Ovary (tissue), 3 donors: ENCODE measurements around the gene SKA1.

Experiments used
- EP300 ChIP-seq: sonication (generic); formaldehyde crosslinking; IDR thresholded peaks from one replicate; pipeline ENCODE4 v1.6.1; 2017; ENCODE audit warnings: antibody characterized with exemption
- POLR2A ChIP-seq: fragments of 450-650 bp; IDR thresholded peaks from one replicate; pipeline ENCODE4 v1.6.1; 2017; ENCODE audit warnings: antibody characterized with exemption, mild to moderate bottlenecking, moderate library complexity
- TF ChIP-seq, protein P1 (sequence below), 3 donors: fragments of 450-650 bp in 2 of 3; fragments of 200-600 bp in 1 of 3; IDR thresholded peaks; one replicate each; pipeline versions ENCODE4 v1.5.1 to v1.8.0; 2016 to 2022; ENCODE audit warnings: antibody characterized with exemption in 3 of 3, mild to moderate bottlenecking in 1 of 3
- donor health status: DM: no; HTN: no; CAD: no.

DNA sequence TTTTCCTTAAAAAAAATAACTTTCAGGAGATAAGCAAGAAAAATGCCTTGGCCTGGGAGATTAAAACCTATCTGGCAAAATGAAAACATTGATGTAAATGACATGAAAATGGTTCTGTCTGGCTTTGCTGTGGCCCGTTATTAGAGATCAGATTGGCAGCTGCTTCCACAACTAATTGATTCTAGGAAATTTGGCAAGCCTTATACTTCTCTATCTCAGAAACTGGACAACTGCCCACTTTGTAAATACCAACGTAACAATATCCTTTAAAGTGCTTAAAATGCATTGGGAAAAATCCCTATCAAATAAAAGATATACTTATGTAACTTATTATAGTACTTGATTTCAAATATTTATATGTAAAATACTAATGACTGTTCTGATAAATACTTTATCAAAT lies 14.2 kb upstream of the SKA1 start:
- no peak for TF ChIP-seq POLR2A
- TF ChIP-seq, protein P1, sequence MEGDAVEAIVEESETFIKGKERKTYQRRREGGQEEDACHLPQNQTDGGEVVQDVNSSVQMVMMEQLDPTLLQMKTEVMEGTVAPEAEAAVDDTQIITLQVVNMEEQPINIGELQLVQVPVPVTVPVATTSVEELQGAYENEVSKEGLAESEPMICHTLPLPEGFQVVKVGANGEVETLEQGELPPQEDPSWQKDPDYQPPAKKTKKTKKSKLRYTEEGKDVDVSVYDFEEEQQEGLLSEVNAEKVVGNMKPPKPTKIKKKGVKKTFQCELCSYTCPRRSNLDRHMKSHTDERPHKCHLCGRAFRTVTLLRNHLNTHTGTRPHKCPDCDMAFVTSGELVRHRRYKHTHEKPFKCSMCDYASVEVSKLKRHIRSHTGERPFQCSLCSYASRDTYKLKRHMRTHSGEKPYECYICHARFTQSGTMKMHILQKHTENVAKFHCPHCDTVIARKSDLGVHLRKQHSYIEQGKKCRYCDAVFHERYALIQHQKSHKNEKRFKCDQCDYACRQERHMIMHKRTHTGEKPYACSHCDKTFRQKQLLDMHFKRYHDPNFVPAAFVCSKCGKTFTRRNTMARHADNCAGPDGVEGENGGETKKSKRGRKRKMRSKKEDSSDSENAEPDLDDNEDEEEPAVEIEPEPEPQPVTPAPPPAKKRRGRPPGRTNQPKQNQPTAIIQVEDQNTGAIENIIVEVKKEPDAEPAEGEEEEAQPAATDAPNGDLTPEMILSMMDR (IDR thresholded peaks at IDR 0.05): no peak
- no peak for TF ChIP-seq EP300
